A673 (cell line): ENCODE measurements around the gene ZNF283. TPM values are rescaled to one million over a fixed set of nuclear protein-coding genes. Genes with fewer than 3 reads are reported as not detected.
"Not testable (repeated sequence)": the region's sequence is repeated elsewhere in the genome, so short reads cannot be mapped to it uniquely, and the experiment has no call there.

Source experiments
- BruUV-seq: library from RNA; stranded (reverse); fragments of 400-500 nt; replicated peaks from 2 replicates; lab custom pipeline; 2021; lab: Mats Ljungman, UMichigan
- CTCF ChIA-PET: fragments of 300-600 bp; sonication (Branson Sonifier 250); formaldehyde crosslinking; loops from one replicate; lab custom pipeline; 2022; ENCODE audit warnings: antibody characterized with exemption; lab: Charles Lee
- POLR2A ChIA-PET: fragments of 300-600 bp; sonication (Branson Sonifier 250); formaldehyde crosslinking; loops from one replicate; lab custom pipeline; 2022; ENCODE audit warnings: antibody characterized with exemption; ENCODE audit not compliant: low non-redundant PET; lab: Charles Lee
- DNase-seq: peaks from one replicate; pipeline ENCODE4 v3.0.0-alpha.2; 2015; ENCODE audit warnings: low spot score
- H3K27ac ChIP-seq: fragments of 200-600 bp; sonication (generic); 2 replicates; pipeline ENCODE4 v1.5.1; 2016; ENCODE audit warnings: mixed run types, low read depth, mild to moderate bottlenecking, mixed read lengths, antibody characterized with exemption, low read length; ENCODE audit not compliant: poor library complexity, severe bottlenecking
- H3K27me3 ChIP-seq: fragments of 200-600 bp; sonication (generic); replicated peaks from 2 replicates; pipeline ENCODE4 v1.6.1; 2017; ENCODE audit warnings: mixed run types, low read depth, mild to moderate bottlenecking, mixed read lengths, antibody characterized with exemption, low read length; ENCODE audit not compliant: insufficient read depth, poor library complexity
- H3K36me3 ChIP-seq: fragments of 200-600 bp; sonication (generic); 2 replicates; pipeline ENCODE4 v1.6.1; 2016; ENCODE audit warnings: mixed run types, mild to moderate bottlenecking, mixed read lengths, antibody characterized with exemption, low read length; ENCODE audit not compliant: insufficient read depth, poor library complexity, severe bottlenecking
- H3K4me1 ChIP-seq: fragments of 200-600 bp; sonication (generic); 2 replicates; pipeline ENCODE4 v1.6.1; 2017; ENCODE audit warnings: mixed run types, mild to moderate bottlenecking, mixed read lengths, antibody characterized with exemption, low read length; ENCODE audit not compliant: insufficient read depth, poor library complexity, severe bottlenecking
- H3K4me3 ChIP-seq: fragments of 200-600 bp; sonication (generic); 2 replicates; pipeline ENCODE4 v1.5.1; 2016; ENCODE audit warnings: low read depth, mixed run types, mild to moderate bottlenecking, mixed read lengths, low read length; ENCODE audit not compliant: poor library complexity, severe bottlenecking
- H3K9me3 ChIP-seq: fragments of 200-600 bp; sonication (generic); 2 replicates; pipeline ENCODE4 v1.6.1; 2016; ENCODE audit warnings: mixed run types, low read depth, mild to moderate bottlenecking, mixed read lengths, antibody characterized with exemption, low read length; ENCODE audit not compliant: poor library complexity, severe bottlenecking
- EZH2 ChIP-seq: fragments of 200-600 bp; sonication (generic); IDR thresholded peaks from 2 replicates; pipeline ENCODE4 v1.6.1; 2017; ENCODE audit warnings: borderline replicate concordance, low read depth, mild to moderate bottlenecking, mixed read lengths, antibody characterized with exemption, low read length; ENCODE audit not compliant: poor library complexity, severe bottlenecking
- intact Hi-C: fragments of 100-400 bp; cut with micrococcal nuclease; formaldehyde crosslinking; loops from one replicate; pipeline ENCODE4 v1.10.0; 2022; ENCODE audit not compliant: unreplicated experiment
- total RNA-seq: library from RNA; stranded (reverse); gene quantifications from 2 replicates; pipeline ENCODE4 v1.2.3, GENCODE V29; 2021
- TF ChIP-seq, protein P1 (sequence below): fragments of 300-800, 200-600 bp; sonication (generic); conservative IDR thresholded peaks from 2 replicates; pipeline ENCODE4 v1.5.1; 2017; ENCODE audit warnings: low read depth, mild to moderate bottlenecking, antibody characterized with exemption, low read length, moderate library complexity, mixed read lengths

Gene ZNF283
- total RNA-seq, 1 experiment from 2014 or later = 9.4 TPM

DNA sequence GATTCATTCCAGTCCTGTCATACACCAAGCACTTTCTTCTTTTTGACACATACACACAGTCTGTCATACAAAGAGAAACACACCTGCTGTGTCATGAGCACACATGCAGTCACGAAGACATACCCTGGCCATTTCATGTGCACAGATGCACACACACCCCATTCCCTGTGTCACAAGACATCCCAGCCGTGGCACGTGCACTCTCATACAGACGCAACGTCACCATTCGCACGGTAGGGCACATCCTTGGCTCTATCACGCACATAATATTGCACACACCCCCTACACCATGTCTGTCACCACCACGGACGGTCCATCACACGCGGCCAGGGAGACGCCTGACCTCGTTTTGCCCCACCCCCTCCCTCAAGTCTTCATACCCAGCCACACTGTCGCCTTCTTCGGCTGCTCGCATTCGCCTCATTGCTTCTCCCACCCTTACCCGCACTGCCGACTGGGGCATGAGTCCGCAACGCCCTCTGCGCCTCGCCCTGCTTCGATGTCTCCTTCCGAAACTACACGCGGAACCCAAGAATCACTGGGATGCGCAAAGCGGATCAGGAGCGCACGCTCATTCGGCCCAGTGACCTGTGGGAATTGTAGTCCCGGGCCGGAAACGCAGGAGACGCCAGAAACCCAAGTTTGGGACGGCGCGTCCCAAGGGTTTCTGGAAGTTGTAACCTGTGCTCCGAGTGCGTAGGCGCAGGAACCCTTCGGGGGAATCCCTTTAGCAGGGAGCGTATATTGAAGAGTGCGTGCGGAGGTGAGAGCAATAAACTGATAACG is 6.8 kb upstream of the ZNF283 start:
- Histone ChIP-seq H3K9me3 (no peaks in the 10 kb centered on the region), H3K27me3 (peaks cover 20% of the 10 kb centered on the region), H3K27ac (no peak overlapping the region), H3K36me3 (no peaks in the 10 kb centered on the region), H3K4me1 (no peaks in the 10 kb centered on the region), H3K4me3 (no peak overlapping the region)
- POLR2A ChIA-PET = no interaction called here
- no peak for DNase-seq
- intact Hi-C loops = no loop called here
- no TSS peak for BruUV-seq
- TF ChIP-seq EZH2 = no peak
- TF ChIP-seq, protein P1, sequence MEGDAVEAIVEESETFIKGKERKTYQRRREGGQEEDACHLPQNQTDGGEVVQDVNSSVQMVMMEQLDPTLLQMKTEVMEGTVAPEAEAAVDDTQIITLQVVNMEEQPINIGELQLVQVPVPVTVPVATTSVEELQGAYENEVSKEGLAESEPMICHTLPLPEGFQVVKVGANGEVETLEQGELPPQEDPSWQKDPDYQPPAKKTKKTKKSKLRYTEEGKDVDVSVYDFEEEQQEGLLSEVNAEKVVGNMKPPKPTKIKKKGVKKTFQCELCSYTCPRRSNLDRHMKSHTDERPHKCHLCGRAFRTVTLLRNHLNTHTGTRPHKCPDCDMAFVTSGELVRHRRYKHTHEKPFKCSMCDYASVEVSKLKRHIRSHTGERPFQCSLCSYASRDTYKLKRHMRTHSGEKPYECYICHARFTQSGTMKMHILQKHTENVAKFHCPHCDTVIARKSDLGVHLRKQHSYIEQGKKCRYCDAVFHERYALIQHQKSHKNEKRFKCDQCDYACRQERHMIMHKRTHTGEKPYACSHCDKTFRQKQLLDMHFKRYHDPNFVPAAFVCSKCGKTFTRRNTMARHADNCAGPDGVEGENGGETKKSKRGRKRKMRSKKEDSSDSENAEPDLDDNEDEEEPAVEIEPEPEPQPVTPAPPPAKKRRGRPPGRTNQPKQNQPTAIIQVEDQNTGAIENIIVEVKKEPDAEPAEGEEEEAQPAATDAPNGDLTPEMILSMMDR = no peak
- CTCF ChIA-PET = no interaction called here

DNA sequence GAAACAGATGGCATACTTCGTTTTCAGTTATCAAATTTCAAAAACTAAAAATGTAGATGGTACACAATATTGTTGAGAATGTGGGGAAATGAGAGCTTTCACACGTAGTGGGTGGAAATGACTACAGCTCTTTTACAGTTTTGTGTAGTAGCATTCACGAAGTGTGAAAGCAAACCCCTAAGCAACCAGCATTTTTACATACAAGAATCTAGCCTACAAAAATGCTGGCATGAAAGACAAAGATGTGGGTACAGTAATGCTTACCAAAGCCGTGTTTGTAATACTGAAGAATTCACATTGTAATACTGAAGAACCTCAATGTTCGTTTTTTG is 6.3 kb upstream of the ZNF283 start:
- Histone ChIP-seq H3K4me1 (no peaks in the 10 kb centered on the region), H3K27ac (no peak overlapping the region), H3K27me3 (peaks cover 20% of the 10 kb centered on the region), H3K9me3 (no peaks in the 10 kb centered on the region), H3K36me3 (no peaks in the 10 kb centered on the region), H3K4me3 (no peak overlapping the region)
- ChIA-PET POLR2A (no interaction called here), CTCF (no interaction called here)
- TF ChIP-seq, protein P1 = no peak
- TF ChIP-seq EZH2 = no peak
- BruUV-seq = no TSS peak
- DNase-seq = no peak
- intact Hi-C loops = no loop called here

DNA sequence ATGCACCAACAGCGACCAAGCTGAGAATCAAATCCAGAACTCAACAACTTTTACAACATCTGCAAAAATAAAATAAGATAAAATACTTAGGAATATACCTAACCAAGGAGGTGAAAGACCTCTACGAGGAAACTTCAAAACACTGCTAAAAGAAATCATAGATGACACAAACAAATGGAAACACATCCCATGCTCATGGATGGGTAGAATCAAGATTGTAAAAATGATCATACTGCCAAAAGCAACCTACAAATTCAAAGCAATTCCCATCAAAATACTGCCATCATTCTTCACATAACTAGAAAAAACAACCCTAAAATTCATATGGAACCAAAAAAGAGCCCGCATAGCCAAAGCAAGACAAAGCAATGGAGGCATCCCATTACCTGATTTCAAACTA is 3.3 kb upstream of the ZNF283 start:
- peaks cover 20% of the 10 kb centered on the region for H3K27me3 ChIP-seq
- H3K4me3 ChIP-seq, intact Hi-C loops, BruUV-seq, CTCF ChIA-PET, DNase-seq, H3K9me3 ChIP-seq, H3K36me3 ChIP-seq, POLR2A ChIA-PET, H3K27ac ChIP-seq, H3K4me1 ChIP-seq: not testable (repeated sequence)

DNA sequence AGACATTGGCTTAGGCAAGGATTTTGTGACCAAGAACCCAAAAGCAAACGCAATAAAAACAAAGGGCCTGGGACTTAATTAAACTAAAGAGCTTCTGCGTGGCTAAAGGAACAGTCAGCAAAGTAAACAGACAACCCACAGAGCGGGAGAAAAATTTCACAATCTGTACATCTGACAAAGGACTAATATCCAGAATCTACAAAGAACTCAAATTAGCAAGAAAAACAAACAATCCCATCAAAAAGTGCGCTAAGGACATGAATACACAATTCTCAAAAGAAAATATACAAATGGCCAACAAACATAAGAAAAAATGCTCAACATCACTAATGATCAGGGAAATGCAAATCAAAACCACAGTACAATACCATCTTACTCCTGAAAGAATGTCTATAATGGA is 2.5 kb upstream of the ZNF283 start:
- H3K27ac ChIP-seq, H3K9me3 ChIP-seq, DNase-seq, H3K4me1 ChIP-seq, intact Hi-C loops, CTCF ChIA-PET, H3K4me3 ChIP-seq, H3K36me3 ChIP-seq, BruUV-seq: not testable (repeated sequence)
- peaks cover 20% of the 10 kb centered on the region for H3K27me3 ChIP-seq
- POLR2A ChIA-PET = interaction anchor here (0.9 kb wide), 1 partner anchor 107 kb away, joined by 3 read pairs; no protein-coding TSS in a partner anchor
